ENCODE data around the gene ZFP2. TPM values are rescaled to one million over a fixed set of nuclear protein-coding genes. Genes with fewer than 3 reads are reported as not detected.
A peak's percentile ranks its signal among the peaks of the same experiment; 100 is the strongest.
"Not testable (repeated sequence)": the region's sequence is repeated elsewhere in the genome, so short reads cannot be mapped to it uniquely, and the experiment has no call there.

ZFP2 gene
- polyA plus RNA-seq (ENCODE audit: insufficient read length): 2.4 TPM

- peak; percentile 69 for DNase-seq
Measured at GRCh38 chr5:178895615-178896571, at the start of gene ZFP2. Gene ZFP2 (plus strand): TSS chr5:178895913. CDS start chr5:178931314, 35,401 bp downstream.

- no peak for DNase-seq
Measured at GRCh38 chr5:178849316-178849715, 46.4 kb upstream of the ZFP2 start.

GRCh38 chr5:178851951-178852350 lies 43.8 kb upstream of the ZFP2 start:
- no peak for DNase-seq

GRCh38 chr5:178854284-178854683 lies 41.4 kb upstream of the ZFP2 start:
- DNase-seq: no peak

GRCh38 chr5:178859625-178860521 lies 35.8 kb upstream of the ZFP2 start, which contains the start of gene ZNF354B:
Gene ZNF354B (plus strand): TSS chr5:178859953. CDS start chr5:178861048, 1,095 bp downstream.
- DNase-seq: peak; percentile 91

- not testable (repeated sequence) for DNase-seq
Measured at GRCh38 chr5:178860615-178861014, 35.1 kb upstream of the ZFP2 start.

GRCh38 chr5:178861627-178862026 lies 34.1 kb upstream of the ZFP2 start:
- no peak for DNase-seq

- DNase-seq: no peak
Measured at GRCh38 chr5:178866946-178867345, 28.8 kb upstream of the ZFP2 start.

- no peak for DNase-seq
Measured at GRCh38 chr5:178869577-178869976, 26.1 kb upstream of the ZFP2 start.

GRCh38 chr5:178870411-178870810 lies 25.3 kb upstream of the ZFP2 start:
- DNase-seq: no peak

GRCh38 chr5:178872302-178872701 lies 23.4 kb upstream of the ZFP2 start:
- no peak for DNase-seq

GRCh38 chr5:178883115-178883694 lies 12.5 kb upstream of the ZFP2 start:
- not testable (repeated sequence) for DNase-seq

GRCh38 chr5:178883815-178884430 lies 11.8 kb upstream of the ZFP2 start:
- no peak for DNase-seq

GRCh38 chr5:178899289-178899688 lies 3.6 kb downstream of the ZFP2 start:
- DNase-seq: no peak

GRCh38 chr5:178902849-178903248 lies 7.1 kb downstream of the ZFP2 start:
- no peak for DNase-seq

- DNase-seq: no peak
Measured at GRCh38 chr5:178931846-178932760, 36.4 kb downstream of the ZFP2 start.

- DNase-seq: peak; percentile 95
Measured at GRCh38 chr5:178940569-178941360, 45.1 kb downstream of the ZFP2 start, which contains the start of gene ZNF454. Gene ZNF454 (plus strand): TSS chr5:178941198. CDS start chr5:178942792, 1,594 bp downstream.

GRCh38 chr5:178941361-178941760 lies 45.6 kb downstream of the ZFP2 start:
- DNase-seq: peak; percentile 52

GRCh38 chr5:178965465-178966055 lies 69.8 kb downstream of the ZFP2 start:
- DNase-seq: no peak

GRCh38 chr5:178981381-178981780 lies 85.7 kb downstream of the ZFP2 start:
- DNase-seq: no peak

Measured in hindlimb muscle (tissue), 1 donor.